SHP77 (cell line): ENCODE data around the gene MAP1LC3A.

Experiments used
- DNase-seq, 2 experiments: peaks; one replicate each; lab custom pipeline; 2025; lab: John Stamatoyannopoulos, UW

The MAP1LC3A gene

DNA sequence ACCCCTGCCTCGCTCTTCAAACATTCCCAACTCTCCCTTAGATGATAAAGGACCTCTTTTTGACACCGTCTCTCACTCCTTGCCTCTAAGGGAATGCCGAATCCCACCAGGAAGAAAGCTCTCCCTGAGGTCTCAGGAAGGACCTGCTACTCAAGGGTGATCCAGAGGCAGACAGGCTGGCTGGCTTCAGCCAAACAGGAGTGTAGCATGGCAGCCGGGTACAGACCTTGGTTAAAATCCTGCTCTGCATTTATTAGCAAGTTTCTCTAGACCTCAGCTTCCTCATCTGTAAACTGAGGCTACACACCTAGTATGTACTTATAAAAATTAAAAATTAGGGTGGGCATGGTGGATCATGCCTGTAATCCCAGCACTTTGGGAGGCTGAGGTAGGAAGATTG, 17.2 kb downstream of the MAP1LC3A start:
- no peak for DNase-seq

- no peak for DNase-seq
These were observed 18.5 kb downstream of the MAP1LC3A start for GRCh38 chr20:34577061-34577460.

DNA sequence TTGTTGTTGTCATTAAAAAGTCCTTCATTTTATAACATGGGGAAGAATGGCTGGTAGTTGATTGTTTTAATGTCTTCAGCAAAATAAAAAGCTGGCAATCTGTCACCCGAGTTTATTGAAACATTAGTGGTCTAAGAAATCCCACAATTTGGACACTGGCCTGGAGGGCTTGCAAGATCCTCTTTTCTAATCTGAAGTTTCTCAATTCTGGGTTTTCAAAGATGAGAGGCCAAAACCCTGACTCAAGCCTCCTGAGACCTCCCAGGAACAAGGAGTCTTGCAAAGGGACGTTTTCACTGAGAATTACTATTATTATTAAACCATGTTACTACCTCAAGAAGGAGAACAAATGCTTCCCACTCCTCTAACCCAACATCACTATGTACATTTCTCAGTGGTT, 19.5 kb downstream of the MAP1LC3A start:
- no peak for DNase-seq

- no peak for DNase-seq
These were observed 20.0 kb downstream of the MAP1LC3A start for GRCh38 chr20:34578521-34578920.

- peak; percentile 5 to 18 for DNase-seq
These were observed 20.9 kb downstream of the MAP1LC3A start for GRCh38 chr20:34579191-34579978.

DNA sequence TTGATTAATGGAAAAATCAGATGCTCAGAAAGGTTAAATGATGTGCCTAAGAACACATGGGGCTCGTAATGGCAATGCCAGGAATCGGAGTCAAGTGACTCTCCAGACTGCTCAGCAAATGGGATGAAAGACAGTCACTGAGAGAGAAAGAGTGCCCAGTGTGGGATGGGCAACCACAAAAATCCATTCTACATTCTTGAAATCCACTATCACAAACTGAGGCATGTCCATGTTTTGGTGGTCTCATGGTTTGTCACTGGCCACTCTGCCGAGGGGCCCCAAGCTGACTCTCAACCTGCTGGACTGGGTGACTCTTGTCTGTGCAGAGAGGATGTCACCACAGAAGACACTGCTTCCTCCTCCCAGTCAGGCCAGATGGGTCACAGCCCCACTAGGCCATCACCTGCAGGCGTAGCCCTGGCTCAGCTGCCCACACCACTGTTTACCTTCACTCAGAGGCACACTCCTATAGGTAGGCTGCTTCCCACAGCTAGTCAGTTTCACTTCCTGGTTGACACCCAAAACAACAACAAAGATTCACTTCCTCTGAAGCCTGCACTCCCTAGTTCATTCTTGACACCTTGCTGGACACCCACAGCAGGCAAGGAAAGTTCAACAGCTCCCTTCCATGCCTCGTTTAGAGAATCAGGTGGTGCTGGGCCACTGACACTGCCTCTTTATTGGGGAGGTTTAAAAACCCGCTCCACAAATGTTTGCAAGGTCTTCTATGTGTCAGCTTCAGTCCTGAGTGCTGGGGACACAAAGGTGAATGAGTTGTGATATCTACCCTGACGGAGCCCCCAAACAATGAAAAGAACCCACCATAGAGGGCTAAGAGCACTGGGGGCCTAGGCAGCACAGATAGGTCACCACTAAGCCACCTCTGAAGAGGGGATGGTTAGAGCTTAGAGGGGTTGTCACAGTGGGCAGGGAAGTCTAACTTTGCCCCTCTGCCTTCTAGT, 21.7 kb downstream of the MAP1LC3A start:
- DNase-seq: no peak

- DNase-seq: no peak
These were observed 23.0 kb downstream of the MAP1LC3A start for GRCh38 chr20:34581341-34582184.

GRCh38 chr20:34582221-34582620, 23.7 kb downstream of the MAP1LC3A start:
- DNase-seq: no peak

DNA sequence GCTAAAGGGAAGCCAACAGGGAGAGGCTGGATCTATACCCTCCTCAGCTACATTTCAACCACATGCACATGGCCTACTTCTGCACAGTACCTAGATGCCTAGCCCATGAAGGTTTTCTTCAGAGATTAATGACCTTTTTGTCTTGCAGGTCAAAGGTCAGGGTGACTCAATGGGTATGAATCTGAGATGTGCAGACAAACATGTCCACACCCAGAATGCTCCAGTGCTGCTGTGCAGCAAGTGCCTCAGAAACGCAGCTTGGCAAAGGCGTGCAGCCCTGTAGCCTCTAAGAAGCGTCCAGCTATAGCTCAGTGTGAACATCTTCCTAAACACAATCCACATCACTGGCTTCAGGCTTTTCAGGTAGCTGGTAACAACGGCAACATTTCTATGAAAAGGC, 24.4 kb downstream of the MAP1LC3A start:
- DNase-seq: no peak

DNA sequence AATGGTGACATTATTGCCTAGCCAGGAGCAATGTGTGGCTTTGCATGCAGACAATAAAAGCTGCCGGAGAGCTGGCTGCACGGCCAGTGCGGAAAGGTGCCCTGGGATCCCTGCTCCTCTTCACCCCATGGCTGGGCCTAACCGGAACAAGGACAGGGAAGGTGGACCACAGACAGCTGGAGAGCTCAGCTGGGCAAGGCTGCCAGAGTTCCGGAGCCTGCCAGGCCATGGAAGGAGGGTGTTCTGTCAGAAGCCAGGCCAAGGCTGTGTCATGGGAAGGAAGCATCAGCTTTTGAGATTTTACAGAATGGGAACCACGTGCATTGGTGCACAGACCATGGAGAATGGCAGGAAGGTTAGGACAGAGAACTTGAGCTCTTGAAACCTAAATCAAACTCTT, 25.0 kb downstream of the MAP1LC3A start:
- DNase-seq: no peak

GRCh38 chr20:34585019-34585418, 26.5 kb downstream of the MAP1LC3A start:
- DNase-seq: no peak

- DNase-seq: no peak
These were observed 28.1 kb downstream of the MAP1LC3A start for GRCh38 chr20:34586488-34587163.

DNA sequence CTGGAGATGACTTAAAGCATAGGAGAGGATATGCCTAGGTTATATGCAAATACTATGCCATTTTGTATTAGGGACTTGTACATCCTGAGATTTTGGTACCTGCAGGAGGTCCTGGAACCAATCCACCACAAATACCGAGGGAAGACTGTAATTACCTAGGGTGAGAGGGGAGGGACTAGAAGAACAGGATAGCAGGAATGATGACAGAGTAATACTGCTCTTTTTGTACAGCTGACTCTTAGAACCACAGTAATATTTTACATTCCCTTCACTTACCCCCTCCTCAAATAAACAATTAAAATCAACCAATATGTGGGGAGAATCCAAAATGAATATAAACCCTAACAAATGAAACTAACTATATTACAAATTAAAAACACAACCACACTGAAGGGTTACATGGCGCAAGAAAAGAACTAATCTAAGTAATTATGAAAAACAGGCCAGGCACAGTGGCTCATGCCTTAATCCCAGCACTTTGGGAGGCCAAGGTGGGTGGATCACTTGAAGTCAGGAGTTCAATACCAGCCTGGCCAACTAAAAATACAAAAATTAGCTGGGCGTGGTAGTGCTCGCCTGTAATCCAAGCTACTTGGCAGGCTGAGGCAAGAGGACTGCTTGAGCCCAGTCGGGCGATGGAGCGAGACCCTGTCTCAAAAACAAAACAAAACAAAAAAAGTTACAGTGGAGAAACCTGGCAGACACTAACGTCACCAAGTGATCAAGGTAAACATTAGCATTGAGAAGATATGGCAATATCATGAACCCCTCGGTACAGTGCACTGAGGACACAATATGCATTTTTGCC, 37.1 kb downstream of the MAP1LC3A start:
- DNase-seq: no peak

- DNase-seq: no peak
These were observed 42.6 kb downstream of the MAP1LC3A start for GRCh38 chr20:34600892-34601653.

- no peak for DNase-seq
These were observed 46.7 kb downstream of the MAP1LC3A start for GRCh38 chr20:34604980-34605788.

DNA sequence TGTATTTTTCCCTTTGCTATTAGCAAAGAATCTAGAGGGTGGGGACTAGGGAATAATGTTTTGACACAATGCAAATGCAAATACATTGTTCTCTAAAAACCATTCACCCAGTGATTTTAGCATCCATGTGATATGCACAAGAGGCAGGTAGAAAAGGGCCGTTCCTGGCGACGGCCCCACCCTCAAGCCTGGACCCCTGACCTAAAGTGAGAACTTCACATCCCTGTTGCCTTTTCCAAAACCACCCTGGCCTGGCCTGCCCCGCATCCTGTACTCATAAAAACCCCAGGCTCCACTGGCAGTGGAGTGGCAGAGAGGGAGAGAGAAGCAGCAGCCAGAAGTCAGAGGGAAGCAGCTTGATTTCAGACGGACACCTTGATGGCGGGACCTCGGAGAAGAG, 48.5 kb downstream of the MAP1LC3A start:
- DNase-seq: no peak
